Measurements from ENCODE around the gene CCNQ.
A peak's percentile ranks its signal among the peaks of the same experiment; 100 is the strongest.
"Not testable (repeated sequence)": the region's sequence is repeated elsewhere in the genome, so short reads cannot be mapped to it uniquely, and the experiment has no call there.

The CCNQ gene

DNA sequence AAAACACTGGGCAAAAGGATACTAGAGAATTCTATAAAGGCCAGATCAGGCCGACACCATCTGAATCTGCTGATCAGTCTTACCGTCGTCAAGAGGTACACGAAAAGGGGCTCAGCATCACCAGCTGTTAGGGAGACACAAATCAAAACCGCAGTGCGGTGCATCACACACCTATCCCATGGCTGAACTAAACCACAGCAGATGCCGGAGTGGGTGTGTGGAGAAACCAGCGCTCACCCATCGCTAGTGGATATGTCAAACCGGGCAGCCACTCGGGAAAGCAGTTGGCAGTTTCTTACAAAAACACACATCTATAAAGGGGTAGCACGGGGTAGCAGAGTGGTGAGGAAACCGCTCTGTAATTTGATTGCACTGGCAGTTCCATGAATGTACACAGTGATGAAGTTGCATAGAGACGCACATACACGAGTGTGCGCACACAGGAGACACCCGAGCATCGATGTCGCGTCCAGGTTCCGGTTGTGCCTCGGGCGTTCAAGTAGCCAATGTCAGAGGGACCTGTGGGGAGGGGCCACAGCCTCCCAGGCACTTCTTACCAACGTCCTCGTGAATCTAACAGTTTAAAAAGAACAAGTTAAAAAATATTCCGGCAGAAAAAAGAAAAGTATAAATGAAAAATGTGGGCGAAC, 23.1 kb upstream of the CCNQ start:
- DNase-seq = no peak

GRCh38 chrX:153620576-153620975, 21.6 kb upstream of the CCNQ start:
- no peak for DNase-seq

DNA sequence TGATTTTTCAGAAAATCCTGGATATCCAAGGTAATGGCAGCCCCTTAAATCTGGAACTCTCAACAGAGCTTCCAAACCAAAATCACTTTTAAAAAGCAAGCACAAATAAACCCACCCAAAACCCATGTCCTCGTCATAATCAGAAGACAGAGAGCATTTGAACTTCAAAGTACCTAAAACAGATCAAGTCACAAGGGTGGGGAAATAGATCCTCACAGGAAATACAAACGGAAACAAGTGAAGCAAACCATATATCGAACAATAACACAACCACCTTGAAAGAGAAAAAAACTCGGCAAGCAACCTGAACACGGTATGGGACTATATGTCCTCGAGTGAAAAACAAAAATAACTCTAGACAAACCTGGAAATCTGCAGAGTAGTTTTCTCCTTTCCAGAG, 15.9 kb upstream of the CCNQ start:
- DNase-seq = no peak

GRCh38 chrX:153612413-153612812, 13.5 kb upstream of the CCNQ start:
- DNase-seq = no peak

- no peak for DNase-seq
These were observed 12.6 kb upstream of the CCNQ start for GRCh38 chrX:153611298-153612095.

- no peak for DNase-seq
These were observed 11.9 kb upstream of the CCNQ start for GRCh38 chrX:153610836-153611213.

DNA sequence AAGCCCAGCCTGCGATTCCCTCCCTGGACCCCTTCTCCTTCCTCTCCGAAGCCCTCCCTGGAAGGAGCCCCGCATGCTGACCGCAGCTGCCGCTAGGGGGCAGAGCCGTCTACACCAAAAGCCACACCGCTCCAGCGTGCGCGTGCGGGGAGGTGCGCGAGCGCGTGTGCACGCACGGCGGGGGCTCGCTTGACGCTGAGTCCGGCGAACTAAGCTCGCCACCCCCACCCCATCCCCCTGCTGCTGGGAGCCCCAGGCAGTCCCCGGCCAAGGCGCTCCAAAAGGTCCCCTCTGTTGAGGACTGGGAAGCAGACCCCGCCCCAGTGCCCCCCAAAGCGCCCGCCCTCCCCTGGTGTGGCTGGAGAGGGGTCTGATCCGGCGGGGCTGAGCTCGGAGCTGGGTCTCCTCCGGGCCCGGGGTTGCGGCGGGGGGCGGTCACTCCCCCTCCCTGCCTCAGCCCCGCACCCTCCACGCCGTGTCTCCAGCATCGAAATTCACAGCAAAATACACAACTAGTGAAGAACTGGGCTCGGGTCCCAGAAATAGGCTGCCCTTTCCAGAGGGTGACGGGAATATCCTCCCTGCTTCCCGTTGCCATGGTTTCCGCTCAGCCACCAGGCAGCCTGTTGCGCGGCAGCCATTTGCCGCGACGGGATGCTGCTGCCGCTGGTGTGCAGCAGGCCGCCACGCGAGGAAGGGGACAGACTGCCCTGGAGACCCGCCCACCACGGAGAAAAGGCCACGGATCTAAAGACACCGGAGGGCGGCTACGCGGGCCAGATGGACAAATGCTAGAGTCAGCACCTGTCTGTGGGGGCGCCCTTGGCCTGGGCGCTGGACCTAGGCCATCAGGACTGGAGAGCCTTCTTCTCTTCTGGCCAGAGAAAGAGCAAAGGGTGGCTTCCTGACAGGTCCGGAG, 11.2 kb upstream of the CCNQ start:
- DNase-seq = peak; percentile 72

- DNase-seq = no peak
These were observed 9.9 kb upstream of the CCNQ start for GRCh38 chrX:153608806-153609205.

DNA sequence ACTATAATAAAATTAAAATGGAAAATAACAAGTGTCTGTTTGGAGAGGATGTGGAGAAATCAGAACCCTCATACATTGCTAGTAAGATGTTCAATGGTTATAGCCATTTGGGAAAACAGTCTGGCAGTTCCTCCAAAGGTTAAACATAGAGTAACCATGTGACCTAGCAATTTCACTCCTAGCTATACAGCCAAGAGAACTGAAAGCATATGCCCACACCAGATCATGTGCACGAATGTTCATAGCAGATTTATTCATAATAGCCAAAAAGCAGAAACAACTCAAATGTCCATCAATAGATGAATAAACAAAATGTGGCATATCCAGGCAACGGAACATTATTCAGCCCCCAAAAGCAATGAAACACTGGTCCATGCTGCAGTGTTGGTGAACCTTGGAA, 9.4 kb upstream of the CCNQ start:
- DNase-seq = no peak

DNA sequence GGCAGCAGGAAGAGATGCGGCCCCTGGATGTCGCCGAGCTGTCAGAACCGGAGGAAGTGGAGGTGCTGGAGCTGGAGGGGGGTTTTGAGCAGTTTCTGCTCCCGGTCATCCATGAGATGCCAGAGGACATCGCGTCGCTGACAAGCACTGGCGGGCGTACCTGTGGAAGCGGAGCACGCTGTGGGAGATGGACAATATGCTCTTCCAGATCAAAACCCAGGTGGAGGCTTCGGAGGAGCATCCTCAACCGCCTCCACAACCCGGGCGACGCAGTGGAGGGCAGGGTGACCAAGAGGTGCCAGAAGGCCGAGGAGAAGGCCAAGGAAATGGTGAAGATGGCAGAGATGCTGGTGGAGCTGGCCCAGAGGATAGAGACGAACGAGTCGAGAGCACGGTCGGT, 7.6 kb upstream of the CCNQ start:
- no peak for DNase-seq

DNA sequence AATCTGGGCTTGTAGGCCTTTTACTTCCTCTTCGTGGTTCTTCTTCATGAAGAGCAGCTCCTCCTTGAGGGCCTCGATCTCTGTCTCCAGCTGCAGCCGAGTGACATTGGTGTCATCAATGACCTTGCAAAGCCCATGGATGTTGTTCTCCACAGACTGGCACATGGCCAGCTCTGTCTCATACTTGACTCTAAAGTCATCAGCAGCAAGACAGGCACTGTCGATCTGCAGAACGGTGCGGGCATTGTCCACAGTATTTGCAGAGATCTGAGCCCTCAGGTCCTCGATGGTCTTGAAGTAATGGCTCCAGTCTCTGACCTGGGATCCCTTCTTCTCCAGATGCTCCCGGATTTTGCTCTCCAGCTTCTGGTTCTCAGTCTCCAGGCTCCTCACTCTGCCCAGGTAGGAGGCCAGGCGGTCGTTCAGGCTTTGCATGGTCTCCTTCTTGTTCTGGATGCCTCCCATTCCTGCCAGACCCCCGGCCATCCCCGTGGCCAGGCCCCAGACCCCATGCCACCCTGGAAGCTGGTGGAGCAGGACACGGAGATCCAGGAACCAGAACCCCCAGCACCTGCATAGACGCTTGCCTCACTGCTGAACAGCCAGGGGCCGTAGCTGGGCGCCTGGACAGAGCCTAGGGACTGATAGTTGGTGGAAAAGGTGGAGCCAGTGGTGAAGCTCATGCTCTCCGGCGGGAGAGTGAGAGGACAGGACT, 5.9 kb upstream of the CCNQ start:
- DNase-seq = not testable (repeated sequence)

DNA sequence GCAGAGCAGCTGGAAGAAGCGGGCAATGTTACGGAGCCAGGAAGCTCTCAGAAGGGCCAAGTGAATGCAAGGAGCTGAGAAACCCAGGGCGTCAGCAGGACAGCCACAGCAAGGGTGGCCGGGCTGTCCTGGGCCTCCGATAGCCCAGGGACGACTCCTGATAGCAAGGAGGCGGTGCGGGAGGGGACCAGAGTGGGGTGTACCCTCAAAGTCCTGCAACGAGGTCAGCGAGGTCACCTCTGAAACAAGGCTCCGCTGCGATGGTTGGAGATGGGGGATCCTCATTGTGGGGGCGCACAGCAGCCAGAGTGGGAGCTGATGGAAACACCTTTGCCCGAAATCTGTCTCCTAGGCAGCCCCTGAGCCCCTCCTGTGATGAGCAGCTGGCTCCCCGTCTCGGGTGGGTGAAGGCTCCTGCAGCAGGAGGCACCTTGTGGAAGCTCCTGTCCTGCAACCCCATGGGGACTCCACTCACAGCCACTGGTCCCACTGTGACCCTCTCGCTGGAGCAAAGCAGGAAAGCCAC, 4.3 kb upstream of the CCNQ start:
- no peak for DNase-seq

GRCh38 chrX:153602601-153603000, 3.7 kb upstream of the CCNQ start:
- no peak for DNase-seq

GRCh38 chrX:153601511-153602110, 2.7 kb upstream of the CCNQ start:
- no peak for DNase-seq

DNA sequence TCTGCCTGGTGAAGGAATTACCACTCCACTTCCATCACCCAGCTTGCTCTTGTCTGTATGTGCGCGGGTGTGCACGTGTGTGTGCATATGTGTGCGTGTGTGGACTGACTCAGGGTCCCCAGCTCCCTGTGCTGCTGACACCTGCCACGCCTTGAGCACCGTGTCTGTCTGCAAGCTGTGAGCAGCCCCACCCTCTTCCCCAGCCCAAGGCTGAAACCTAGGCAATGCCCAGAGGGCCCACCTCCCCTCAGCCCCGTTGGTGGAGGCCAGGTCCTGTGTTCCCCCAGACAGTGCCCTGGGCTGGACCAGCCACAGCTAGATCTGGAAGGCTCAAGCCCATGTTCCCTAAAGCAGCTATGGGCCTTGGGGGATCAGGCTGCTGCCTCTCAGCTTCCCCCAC, 2.0 kb upstream of the CCNQ start:
- DNase-seq = no peak

DNA sequence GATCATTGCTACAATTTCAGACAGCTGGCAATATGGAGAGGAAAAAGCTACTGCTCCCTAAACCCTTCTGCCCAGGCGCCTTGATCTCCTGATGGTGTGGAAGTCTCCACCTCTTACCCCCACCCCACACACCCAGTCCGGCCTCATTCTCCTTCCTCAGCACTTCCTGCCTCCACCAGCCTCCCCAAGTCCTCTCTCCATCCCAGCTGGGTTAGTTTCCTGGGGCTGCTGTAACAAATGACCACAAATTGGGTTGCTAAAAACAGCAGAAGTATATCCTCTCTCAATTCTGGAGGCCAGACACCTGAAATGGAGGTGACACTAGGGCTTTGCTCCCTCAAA, 1.1 kb upstream of the CCNQ start:
- no peak for DNase-seq

DNA sequence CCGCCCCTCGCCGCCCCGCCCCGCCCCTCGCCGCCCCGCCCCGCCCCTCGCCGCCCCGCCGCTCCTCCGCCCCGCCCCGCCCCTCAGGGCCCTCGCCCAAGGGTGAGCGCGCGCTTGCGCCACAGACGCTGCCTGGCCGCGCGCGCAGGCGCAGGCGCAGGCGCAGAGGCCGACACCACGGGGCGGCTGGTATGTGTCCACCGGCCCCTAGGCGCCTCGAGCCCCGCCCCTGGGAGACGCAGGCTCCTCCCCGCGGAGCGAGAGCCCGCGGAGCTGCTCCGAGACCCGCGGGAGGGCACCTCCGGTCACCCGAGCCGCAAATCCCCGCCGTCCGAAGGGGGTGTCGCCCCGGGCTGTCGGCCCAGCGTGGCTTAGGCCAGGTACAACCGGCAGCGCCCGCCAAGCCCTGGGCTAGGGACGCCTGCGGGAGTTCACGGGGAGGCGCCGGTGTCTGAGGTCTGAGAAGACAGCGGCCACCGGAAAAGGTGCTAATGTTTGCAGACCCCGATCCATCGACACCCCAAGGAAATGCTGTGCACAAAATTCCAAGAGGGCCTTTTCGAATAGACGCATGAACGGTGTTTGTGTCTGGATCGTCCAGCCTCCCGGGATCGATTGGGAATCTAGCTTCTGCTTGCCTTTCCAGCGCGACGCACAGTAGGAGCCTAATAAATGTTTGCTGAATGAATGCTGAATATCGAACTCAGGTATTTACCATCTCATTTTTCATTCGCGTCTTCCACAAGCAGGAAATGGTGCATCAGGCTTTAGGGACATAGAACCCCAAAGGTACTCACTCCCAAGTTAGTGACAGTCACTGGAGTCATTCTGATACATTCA, 473 bp upstream of the CCNQ start:
- peak; percentile 68 for DNase-seq

DNA sequence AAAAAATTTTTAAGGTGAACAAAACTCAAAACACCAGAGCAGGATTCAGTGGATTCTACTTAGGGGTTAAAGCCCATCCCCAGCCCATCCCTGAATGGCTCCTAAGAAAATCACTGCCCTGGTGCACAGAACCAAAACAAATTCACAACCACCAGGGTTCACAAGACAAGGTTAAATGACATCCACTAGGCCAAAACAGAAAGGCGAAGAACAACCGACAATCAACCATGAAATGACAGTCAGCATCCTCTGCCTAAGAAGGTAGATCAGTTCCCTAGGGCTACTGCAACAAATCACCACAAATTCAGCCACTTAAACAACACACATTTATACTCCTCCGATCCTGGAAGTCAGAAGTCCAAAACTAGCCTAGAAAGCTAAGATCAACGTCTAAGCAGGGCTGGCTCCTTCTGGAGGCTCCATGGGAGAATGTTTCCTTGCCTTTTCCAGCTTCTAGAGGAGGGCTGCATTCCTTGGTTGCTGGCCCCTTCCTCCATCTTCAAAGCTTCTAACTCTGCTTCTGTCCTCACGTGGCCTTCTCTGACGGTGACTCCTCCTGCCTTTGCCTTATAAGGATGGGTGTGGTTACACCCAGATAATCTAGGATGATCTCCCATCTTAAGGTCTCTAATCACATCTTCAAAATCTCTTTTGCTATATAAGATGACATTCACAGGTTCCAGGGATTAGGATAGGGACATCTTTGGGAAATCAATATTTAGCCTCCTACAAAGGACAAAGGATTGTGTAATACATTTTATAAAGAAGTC, 1.8 kb downstream of the CCNQ start:
- no peak for DNase-seq

DNA sequence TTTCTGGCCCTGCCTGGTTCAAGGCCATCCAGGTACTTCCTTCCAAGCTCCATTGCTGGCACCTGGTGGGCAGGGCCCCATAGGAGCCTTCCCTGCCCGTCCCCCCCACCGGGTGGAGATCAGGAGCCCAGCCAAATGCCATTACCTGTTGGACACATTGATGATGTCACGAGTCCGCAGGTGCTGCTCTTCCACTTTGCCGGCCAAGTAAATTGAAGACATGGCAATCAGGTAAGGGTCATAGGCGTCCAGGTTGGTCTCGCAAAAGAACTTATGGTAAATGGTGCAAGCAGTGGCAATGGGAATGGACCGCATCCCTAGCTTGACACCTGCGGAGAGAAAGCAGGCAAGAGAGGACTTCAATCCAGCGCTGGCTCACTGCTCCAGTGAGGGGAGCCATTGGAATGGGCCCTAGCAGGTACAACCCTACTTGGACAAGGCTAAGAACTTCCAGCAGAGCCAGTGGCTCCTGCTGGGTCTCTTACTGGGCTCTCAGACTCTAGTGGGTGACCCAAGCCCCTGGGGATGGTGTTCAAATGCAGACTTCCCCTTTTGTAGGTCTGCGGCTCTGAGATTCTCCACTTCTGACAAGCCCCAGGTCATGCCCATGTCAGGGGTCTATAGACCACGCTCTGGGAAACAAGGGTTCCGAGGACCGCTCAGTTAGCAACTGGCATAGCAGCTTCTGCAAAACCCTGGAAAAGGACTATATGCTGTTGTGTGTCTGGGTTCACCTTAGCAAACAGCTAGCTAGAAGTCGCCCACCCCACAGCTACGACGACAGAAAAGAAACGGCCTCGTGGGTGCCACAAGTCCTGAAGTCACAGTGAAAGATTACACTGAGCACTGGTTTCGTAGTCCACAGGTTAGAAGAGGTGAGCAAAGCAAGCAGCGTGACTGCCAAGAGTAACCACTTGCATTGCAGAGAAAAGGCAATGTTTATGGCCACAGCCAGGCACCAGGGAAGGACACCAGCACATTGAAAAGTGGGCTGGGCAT, 2.8 kb downstream of the CCNQ start:
- DNase-seq = no peak
